ENCODE measurements around the gene SBK2. TPM values are rescaled to one million over a fixed set of nuclear protein-coding genes. Genes with fewer than 3 reads are reported as not detected.

The SBK2 gene
- total and polyA plus RNA-seq, 4 donors: not detected

GRCh38 chr19:55549500-55550320 is 12.8 kb upstream of the SBK2 start:
- no peak for DNase-seq
- Histone ChIP-seq H3K27me3 (ENCODE audit: control insufficient read depth in 1 of 2, insufficient read depth in 2 of 2, low read length in 1 of 2) (no peaks in the 10 kb centered on the region), H3K9me3 (ENCODE audit: control insufficient read depth, low read length) (no peaks in the 10 kb centered on the region), H3K27ac (ENCODE audit: low read depth in 1 of 2, low read length in 2 of 2) (peak overlapping the region in 1 of 2 donors; percentile 25), H3K4me3 (ENCODE audit: low read length in 2 of 2) (no peak overlapping the region), H3K36me3 (ENCODE audit: control insufficient read depth in 1 of 2, insufficient read depth in 2 of 2, low read length in 1 of 2) (no peaks in the 10 kb centered on the region), H3K4me1 (ENCODE audit: control insufficient read depth in 1 of 2, insufficient read depth in 2 of 2, low read length in 2 of 2) (no peaks in the 10 kb centered on the region)
- 6 to 9% methylated on average over 34 to 36 of the region's 36 CpGs for WGBS, 2 donors
- peak; percentile 39 for ATAC-seq (ENCODE audit: low FRiP score)
- intact Hi-C loops (cut with DNase I): loop anchor here in 1 of 2 donors (2.0 kb wide), 1 partner anchor 31 kb away; the partner anchor contains the start of gene ZNF579

GRCh38 chr19:55546822-55547614 is 10.1 kb upstream of the SBK2 start:
- no peaks in the 10 kb centered on the region for H3K36me3 ChIP-seq (ENCODE audit: control insufficient read depth in 1 of 2, insufficient read depth in 2 of 2, low read length in 1 of 2)
- intact Hi-C loops (cut with DNase I): loop anchor here in 1 of 2 donors (2.0 kb wide), 1 partner anchor 30 kb away; no protein-coding TSS in a partner anchor
- ATAC-seq (ENCODE audit: low FRiP score) (peak; percentile 80), DNase-seq (peak; percentile 94 to 95)
- peak overlapping the region in 1 of 2 donors; percentile 5 for H3K27ac ChIP-seq (ENCODE audit: low read depth in 1 of 2, low read length in 2 of 2)
- no peaks in the 10 kb centered on the region for H3K9me3 ChIP-seq (ENCODE audit: control insufficient read depth, low read length)
- no peaks in the 10 kb centered on the region for H3K4me1 ChIP-seq (ENCODE audit: control insufficient read depth in 1 of 2, insufficient read depth in 2 of 2, low read length in 2 of 2)
- H3K4me3 ChIP-seq (ENCODE audit: low read length in 2 of 2): no peak overlapping the region
- 16 to 25% methylated on average over 17 of the region's 17 CpGs for WGBS, 2 donors
- H3K27me3 ChIP-seq (ENCODE audit: control insufficient read depth in 1 of 2, insufficient read depth in 2 of 2, low read length in 1 of 2): no peaks in the 10 kb centered on the region

DNA sequence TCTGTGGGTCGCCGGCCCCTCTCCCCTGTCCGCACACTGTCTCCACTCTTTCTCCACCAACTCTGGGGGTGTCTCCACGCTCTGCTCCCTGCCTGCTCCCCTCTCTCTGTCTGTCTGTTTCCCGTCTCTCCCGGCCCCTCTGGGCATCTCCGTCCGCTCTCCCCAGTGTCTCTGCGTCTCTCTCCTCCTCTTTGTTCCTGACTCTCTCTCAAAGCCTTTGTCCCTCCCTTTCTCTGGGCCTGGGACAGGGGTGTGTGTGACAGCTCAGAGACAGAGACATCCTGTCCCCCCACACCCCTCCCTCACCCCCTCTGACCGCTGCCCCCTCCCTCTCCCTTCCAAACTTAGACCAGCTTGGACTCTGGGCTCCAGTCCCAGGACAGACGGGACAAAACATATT is 9.1 kb upstream of the SBK2 start:
- Histone ChIP-seq H3K36me3 (ENCODE audit: control insufficient read depth in 1 of 2, insufficient read depth in 2 of 2, low read length in 1 of 2) (no peaks in the 10 kb centered on the region), H3K4me1 (ENCODE audit: control insufficient read depth in 1 of 2, insufficient read depth in 2 of 2, low read length in 2 of 2) (no peaks in the 10 kb centered on the region), H3K27ac (ENCODE audit: low read depth in 1 of 2, low read length in 2 of 2) (no peak overlapping the region), H3K4me3 (ENCODE audit: low read length in 2 of 2) (no peak overlapping the region), H3K9me3 (ENCODE audit: control insufficient read depth, low read length) (no peaks in the 10 kb centered on the region), H3K27me3 (ENCODE audit: control insufficient read depth in 1 of 2, insufficient read depth in 2 of 2, low read length in 1 of 2) (no peaks in the 10 kb centered on the region)
- intact Hi-C loops (cut with DNase I): loop anchor here in 1 of 2 donors (2.0 kb wide), 1 partner anchor 29 kb away; no protein-coding TSS in a partner anchor
- DNase-seq (no peak), ATAC-seq (ENCODE audit: low FRiP score) (no peak)
- 64 to 71% methylated on average over 11 of the region's 11 CpGs for whole genome bisulfite sequencing, 2 donors

DNA sequence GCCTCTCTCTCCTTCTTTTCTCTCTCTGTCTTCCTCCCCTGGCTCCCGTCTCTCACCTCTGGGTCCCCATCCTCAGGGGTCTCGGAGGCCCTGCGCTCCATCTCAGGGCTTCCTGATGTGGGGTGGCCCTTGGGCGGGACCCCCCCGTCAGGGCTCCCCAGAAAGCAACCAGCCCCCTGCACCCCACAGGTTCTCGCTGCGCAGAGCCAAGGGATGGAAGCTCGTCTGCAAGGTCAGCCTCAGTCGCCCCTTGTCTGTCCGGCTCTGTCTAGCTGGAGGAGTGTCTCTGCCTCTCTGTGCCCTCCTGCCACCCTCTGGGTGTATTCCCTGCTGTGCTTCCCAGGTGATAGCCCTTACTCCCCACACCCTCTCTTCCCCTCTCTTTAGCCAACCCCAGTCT is 8.5 kb upstream of the SBK2 start, which contains the start of gene SBK3:
SBK3 (minus strand) TSS at position 101 of the 400 bp plus-strand sequence; CDS start at position 101, 0 bp downstream.
- Histone ChIP-seq H3K4me3 (ENCODE audit: low read length in 2 of 2) (no peak within 1 kb of the TSS), H3K27ac (ENCODE audit: low read depth in 1 of 2, low read length in 2 of 2) (no peak within 1 kb of the TSS), H3K9me3 (ENCODE audit: control insufficient read depth, low read length) (no peaks in the 10 kb centered on the region), H3K4me1 (ENCODE audit: control insufficient read depth in 1 of 2, insufficient read depth in 2 of 2, low read length in 2 of 2) (no peaks in the 10 kb centered on the region), H3K36me3 (ENCODE audit: control insufficient read depth in 1 of 2, insufficient read depth in 2 of 2, low read length in 1 of 2) (no peaks in the 10 kb centered on the region), H3K27me3 (ENCODE audit: control insufficient read depth in 1 of 2, insufficient read depth in 2 of 2, low read length in 1 of 2) (no peaks in the 10 kb centered on the region)
- ATAC-seq (ENCODE audit: low FRiP score) (no peak), DNase-seq (no peak)
- 87 to 88% methylated on average over 10 of the region's 10 CpGs for WGBS, 2 donors
- intact Hi-C loops (cut with DNase I): no loop called here

DNA sequence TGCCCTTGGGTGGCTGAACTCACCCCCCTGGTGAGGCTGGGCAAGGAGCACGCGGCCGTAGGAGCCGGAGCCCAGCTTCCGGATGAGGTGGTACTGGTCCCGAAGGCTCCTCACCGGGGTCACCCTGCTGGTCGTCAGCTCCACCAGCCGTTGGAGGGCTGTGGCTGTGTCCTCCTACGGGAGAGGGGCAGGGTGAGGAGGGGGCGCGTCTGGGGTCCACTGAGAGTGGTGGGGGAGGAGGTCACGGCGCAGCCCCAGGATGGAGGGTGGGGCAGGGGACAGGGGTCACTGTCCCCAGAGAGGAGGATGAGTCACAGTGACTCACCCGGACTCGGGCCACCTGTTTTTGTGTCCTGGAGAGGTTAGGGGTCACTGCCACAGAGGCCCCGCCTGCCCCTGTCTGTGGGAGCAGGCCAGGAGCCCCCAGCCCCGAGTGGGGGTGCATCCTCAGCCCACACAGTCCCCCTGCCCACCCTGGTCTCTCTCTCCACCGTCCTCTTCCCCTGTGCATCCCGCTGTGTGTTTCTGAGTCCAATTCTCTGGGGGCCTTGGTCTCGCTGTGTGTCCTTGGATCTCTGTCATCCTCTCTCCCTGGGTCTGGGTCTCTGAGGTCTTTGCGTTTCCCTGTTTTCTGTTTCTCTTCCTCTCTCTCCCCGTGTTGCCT is 8.0 kb upstream of the SBK2 start:
- Histone ChIP-seq H3K9me3 (ENCODE audit: control insufficient read depth, low read length) (no peaks in the 10 kb centered on the region), H3K27ac (ENCODE audit: low read depth in 1 of 2, low read length in 2 of 2) (no peak overlapping the region), H3K4me1 (ENCODE audit: control insufficient read depth in 1 of 2, insufficient read depth in 2 of 2, low read length in 2 of 2) (no peaks in the 10 kb centered on the region), H3K36me3 (ENCODE audit: control insufficient read depth in 1 of 2, insufficient read depth in 2 of 2, low read length in 1 of 2) (no peaks in the 10 kb centered on the region), H3K27me3 (ENCODE audit: control insufficient read depth in 1 of 2, insufficient read depth in 2 of 2, low read length in 1 of 2) (no peaks in the 10 kb centered on the region), H3K4me3 (ENCODE audit: low read length in 2 of 2) (no peak overlapping the region)
- intact Hi-C loops (cut with DNase I): no loop called here
- ATAC-seq (ENCODE audit: low FRiP score): no peak
- DNase-seq: no peak
- WGBS, 2 donors: 68 to 69% methylated on average over 22 to 23 of the region's 23 CpGs

DNA sequence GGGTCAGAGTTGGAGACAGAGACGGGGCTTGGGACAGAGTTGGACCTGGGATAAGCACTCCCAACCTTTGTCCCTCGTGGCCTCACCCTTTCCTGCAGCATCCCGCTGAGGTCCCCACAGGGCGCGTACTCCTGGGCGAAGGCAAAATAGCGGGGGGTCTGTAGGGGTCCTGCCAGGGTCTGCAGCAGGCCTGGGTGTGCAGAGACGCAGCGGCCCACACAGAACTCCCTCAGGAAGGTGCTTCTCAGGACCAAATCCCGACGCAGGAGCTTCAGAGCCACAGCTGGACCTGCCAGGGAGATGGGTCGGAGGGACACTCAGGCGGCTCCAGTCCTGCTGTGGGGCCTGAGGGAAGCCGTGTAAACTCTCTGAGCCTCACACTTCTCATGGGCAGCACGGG is 7.1 kb upstream of the SBK2 start:
- no peaks in the 10 kb centered on the region for H3K27me3 ChIP-seq (ENCODE audit: control insufficient read depth in 1 of 2, insufficient read depth in 2 of 2, low read length in 1 of 2)
- ATAC-seq (ENCODE audit: low FRiP score) (no peak), DNase-seq (no peak)
- H3K4me3 ChIP-seq (ENCODE audit: low read length in 2 of 2): no peak overlapping the region
- no peaks in the 10 kb centered on the region for H3K9me3 ChIP-seq (ENCODE audit: control insufficient read depth, low read length)
- no peaks in the 10 kb centered on the region for H3K4me1 ChIP-seq (ENCODE audit: control insufficient read depth in 1 of 2, insufficient read depth in 2 of 2, low read length in 2 of 2)
- intact Hi-C loops (cut with DNase I): no loop called here
- no peaks in the 10 kb centered on the region for H3K36me3 ChIP-seq (ENCODE audit: control insufficient read depth in 1 of 2, insufficient read depth in 2 of 2, low read length in 1 of 2)
- 84 to 87% methylated on average over 15 of the region's 15 CpGs for WGBS, 2 donors
- H3K27ac ChIP-seq (ENCODE audit: low read depth in 1 of 2, low read length in 2 of 2): no peak overlapping the region

DNA sequence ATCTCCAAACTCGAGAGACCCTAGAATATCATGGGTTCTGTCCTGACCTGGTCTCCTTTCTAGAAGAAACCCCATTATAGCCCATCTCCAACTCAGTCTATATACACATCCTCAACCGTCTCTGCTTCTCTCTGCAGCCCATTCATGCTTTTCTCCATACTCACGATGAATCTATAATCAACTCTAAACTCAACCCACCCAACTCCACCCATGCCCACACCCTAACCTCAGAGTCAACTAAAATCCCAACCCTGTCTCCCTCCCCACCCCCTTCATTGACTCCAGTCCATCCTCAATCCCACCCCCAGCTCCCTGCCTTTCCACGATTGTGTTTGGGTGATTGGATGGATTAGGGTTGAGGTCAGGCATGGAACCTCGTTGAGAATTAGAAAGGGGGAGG is 6.6 kb upstream of the SBK2 start:
- Histone ChIP-seq H3K27ac (ENCODE audit: low read depth in 1 of 2, low read length in 2 of 2) (no peak overlapping the region), H3K27me3 (ENCODE audit: control insufficient read depth in 1 of 2, insufficient read depth in 2 of 2, low read length in 1 of 2) (no peaks in the 10 kb centered on the region), H3K4me3 (ENCODE audit: low read length in 2 of 2) (no peak overlapping the region), H3K4me1 (ENCODE audit: control insufficient read depth in 1 of 2, insufficient read depth in 2 of 2, low read length in 2 of 2) (no peaks in the 10 kb centered on the region), H3K9me3 (ENCODE audit: control insufficient read depth, low read length) (no peaks in the 10 kb centered on the region), H3K36me3 (ENCODE audit: control insufficient read depth in 1 of 2, insufficient read depth in 2 of 2, low read length in 1 of 2) (no peaks in the 10 kb centered on the region)
- intact Hi-C loops (cut with DNase I): no loop called here
- 75 to 76% methylated on average over 5 of the region's 5 CpGs for WGBS, 2 donors
- ATAC-seq (ENCODE audit: low FRiP score) (no peak), DNase-seq (no peak)

GRCh38 chr19:55542292-55542855 is 5.4 kb upstream of the SBK2 start:
- H3K4me3 ChIP-seq (ENCODE audit: low read length in 2 of 2): no peak overlapping the region
- no peak overlapping the region for H3K27ac ChIP-seq (ENCODE audit: low read depth in 1 of 2, low read length in 2 of 2)
- intact Hi-C loops (cut with DNase I): no loop called here
- H3K27me3 ChIP-seq (ENCODE audit: control insufficient read depth in 1 of 2, insufficient read depth in 2 of 2, low read length in 1 of 2): no peaks in the 10 kb centered on the region
- no peaks in the 10 kb centered on the region for H3K4me1 ChIP-seq (ENCODE audit: control insufficient read depth in 1 of 2, insufficient read depth in 2 of 2, low read length in 2 of 2)
- no peak for ATAC-seq (ENCODE audit: low FRiP score)
- H3K36me3 ChIP-seq (ENCODE audit: control insufficient read depth in 1 of 2, insufficient read depth in 2 of 2, low read length in 1 of 2): no peaks in the 10 kb centered on the region
- DNase-seq: no peak
- 87 to 88% methylated on average over 7 of the region's 7 CpGs for WGBS, 2 donors
- no peaks in the 10 kb centered on the region for H3K9me3 ChIP-seq (ENCODE audit: control insufficient read depth, low read length)
